ENCODE data around the gene PTPRK.
A peak's percentile ranks its signal among the peaks of the same experiment; 100 is the strongest.

PTPRK gene

GRCh38 chr6:128323011-128323410 is 197.4 kb downstream of the PTPRK start:
- no peak overlapping the region for H3K4me3 ChIP-seq (replicated peaks in 1 of 2; ENCODE audit: low read depth in 2 of 2, low read length in 2 of 2)
- no peak for DNase-seq (ENCODE audit: low read depth in 2 of 2)
- no peak for TF ChIP-seq CTCF (IDR thresholded peaks at IDR 0.05; ENCODE audit: low read depth, low read length)

- no peak overlapping the region for H3K4me3 ChIP-seq (replicated peaks in 1 of 2; ENCODE audit: low read depth in 2 of 2, low read length in 2 of 2)
- TF ChIP-seq CTCF (IDR thresholded peaks at IDR 0.05; ENCODE audit: low read depth, low read length) = no peak
- DNase-seq (ENCODE audit: low read depth in 2 of 2) = peak in 1 of 2 donors; percentile 53
Measured at GRCh38 chr6:128319946-128320345, 200.5 kb downstream of the PTPRK start.

- H3K4me3 ChIP-seq (replicated peaks in 1 of 2; ENCODE audit: low read depth in 2 of 2, low read length in 2 of 2) = no peak overlapping the region
- no peak for DNase-seq (ENCODE audit: low read depth in 2 of 2)
- TF ChIP-seq CTCF (IDR thresholded peaks at IDR 0.05; ENCODE audit: low read depth, low read length) = no peak
Measured at GRCh38 chr6:128319157-128319556, 201.2 kb downstream of the PTPRK start.

- no peak overlapping the region for H3K4me3 ChIP-seq (replicated peaks in 1 of 2; ENCODE audit: low read depth in 2 of 2, low read length in 2 of 2)
- DNase-seq (ENCODE audit: low read depth in 2 of 2) = no peak
- TF ChIP-seq CTCF (IDR thresholded peaks at IDR 0.05; ENCODE audit: low read depth, low read length) = no peak
Measured at GRCh38 chr6:128316258-128316929, 204.0 kb downstream of the PTPRK start.

GRCh38 chr6:128314190-128314589 is 206.2 kb downstream of the PTPRK start:
- DNase-seq (ENCODE audit: low read depth in 2 of 2) = no peak
- no peak overlapping the region for H3K4me3 ChIP-seq (replicated peaks in 1 of 2; ENCODE audit: low read depth in 2 of 2, low read length in 2 of 2)
- no peak for TF ChIP-seq CTCF (IDR thresholded peaks at IDR 0.05; ENCODE audit: low read depth, low read length)

GRCh38 chr6:128311944-128312570 is 208.3 kb downstream of the PTPRK start:
- no peak for DNase-seq (ENCODE audit: low read depth in 2 of 2)
- TF ChIP-seq CTCF (IDR thresholded peaks at IDR 0.05; ENCODE audit: low read depth, low read length) = no peak
- no peak overlapping the region for H3K4me3 ChIP-seq (replicated peaks in 1 of 2; ENCODE audit: low read depth in 2 of 2, low read length in 2 of 2)

All from cardiac fibroblast (primary cell).